ENCODE measurements around the gene TMEM17.
"Not testable (repeated sequence)": the region's sequence is repeated elsewhere in the genome, so short reads cannot be mapped to it uniquely, and the experiment has no call there.

TMEM17 gene, protein sequence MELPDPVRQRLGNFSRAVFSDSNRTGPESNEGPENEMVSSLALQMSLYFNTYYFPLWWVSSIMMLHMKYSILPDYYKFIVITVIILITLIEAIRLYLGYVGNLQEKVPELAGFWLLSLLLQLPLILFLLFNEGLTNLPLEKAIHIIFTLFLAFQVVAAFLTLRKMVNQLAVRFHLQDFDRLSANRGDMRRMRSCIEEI

DNA sequence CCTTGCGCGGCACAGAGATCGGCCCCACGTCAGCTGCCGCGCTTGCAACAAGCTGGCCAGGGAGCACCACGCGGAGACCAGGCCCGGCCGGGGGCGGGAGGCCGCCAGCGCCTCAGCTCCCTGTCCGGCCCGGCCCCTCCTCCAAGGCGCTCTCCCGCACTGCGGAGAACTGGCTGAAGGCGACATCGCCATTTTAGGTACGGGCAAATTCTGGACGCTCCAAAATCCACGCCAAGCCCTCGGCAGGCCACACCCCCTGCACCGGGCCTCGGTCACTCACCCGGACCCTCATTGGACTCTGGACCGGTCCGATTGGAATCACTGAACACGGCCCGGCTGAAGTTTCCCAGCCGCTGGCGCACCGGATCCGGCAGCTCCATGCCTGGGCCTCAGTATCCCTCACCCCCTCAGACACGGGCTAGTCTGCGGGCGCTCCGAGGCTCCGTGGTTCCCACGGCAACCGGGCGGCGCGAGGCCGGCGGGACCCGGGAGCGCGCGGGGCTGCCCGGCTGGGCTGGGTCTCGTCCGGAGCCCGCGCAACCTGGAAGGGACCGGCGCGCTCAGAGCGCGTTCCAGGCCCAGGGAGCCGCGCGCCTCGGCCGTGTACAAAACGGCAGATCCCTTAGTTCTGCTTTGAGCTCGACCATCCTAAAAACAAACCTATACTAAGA, at the start of gene TMEM17:
TMEM17 (minus strand) TSS at position 446 of the 671 bp plus-strand sequence; CDS start at position 380, 66 bp downstream.
- no peak for FAIRE-seq

GRCh38 chr2:62554440-62554839, 48.4 kb upstream of the TMEM17 start:
- no peak for FAIRE-seq

DNA sequence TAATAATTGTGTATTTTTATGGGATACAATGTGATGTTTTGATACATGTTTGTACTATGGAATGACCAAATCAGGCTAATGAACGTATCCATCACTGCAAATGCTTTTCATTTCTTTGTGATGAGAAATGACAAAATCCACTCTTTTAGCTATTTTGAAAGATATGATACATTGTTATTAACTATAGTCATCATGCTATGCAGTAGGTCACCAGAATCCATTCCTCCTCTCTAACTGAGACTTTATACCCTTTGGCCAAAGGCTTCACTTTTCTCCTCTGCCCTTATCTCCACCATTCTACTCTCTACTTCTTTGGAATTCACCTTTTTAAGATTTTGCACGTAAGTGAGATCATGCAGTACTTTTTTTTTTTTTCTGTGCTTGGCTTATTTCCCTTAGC, 44.5 kb upstream of the TMEM17 start:
- no peak for FAIRE-seq

- FAIRE-seq: no peak
These were observed 41.9 kb upstream of the TMEM17 start for GRCh38 chr2:62547854-62548253.

- FAIRE-seq: no peak
These were observed 39.3 kb upstream of the TMEM17 start for GRCh38 chr2:62545261-62545660.

- FAIRE-seq: no peak
These were observed 34.6 kb upstream of the TMEM17 start for GRCh38 chr2:62540408-62541168.

DNA sequence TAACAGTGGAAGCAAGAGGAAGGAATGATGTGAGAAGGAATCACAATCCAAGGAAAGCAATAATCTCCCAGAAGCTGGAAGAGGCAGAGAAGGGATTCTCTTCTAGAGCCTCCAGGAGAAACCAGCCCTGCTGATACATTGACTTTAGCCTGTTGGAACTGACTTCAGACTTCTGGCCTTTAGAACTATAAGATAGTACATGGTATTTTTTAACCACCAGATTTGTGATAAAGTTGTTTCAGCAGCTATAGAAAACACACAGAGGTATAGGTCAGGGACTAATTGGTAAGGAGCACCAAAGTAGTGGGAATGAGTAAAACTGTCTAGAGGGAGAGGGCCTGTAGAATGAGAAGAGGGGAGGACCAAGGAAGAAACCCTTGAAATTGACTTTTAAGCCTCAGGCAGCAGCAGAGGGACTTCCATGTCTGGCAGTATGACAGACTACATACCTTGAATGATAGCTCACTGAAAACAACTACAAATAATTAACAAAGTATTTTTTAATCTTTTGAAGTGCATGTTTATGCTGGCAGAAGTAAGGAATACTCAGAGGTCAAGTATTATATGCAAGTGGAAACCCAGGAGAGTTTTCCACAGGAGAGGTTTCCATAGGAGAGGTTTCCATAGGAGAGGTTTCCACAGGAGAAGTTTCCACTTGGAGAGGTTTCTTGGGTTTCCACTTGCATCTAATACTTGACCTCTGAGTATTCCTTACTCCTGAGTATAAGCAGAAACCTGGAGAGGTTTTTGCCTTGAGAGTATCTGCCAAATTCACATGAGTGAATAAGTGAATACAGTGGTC, 33.8 kb upstream of the TMEM17 start:
- no peak for FAIRE-seq

DNA sequence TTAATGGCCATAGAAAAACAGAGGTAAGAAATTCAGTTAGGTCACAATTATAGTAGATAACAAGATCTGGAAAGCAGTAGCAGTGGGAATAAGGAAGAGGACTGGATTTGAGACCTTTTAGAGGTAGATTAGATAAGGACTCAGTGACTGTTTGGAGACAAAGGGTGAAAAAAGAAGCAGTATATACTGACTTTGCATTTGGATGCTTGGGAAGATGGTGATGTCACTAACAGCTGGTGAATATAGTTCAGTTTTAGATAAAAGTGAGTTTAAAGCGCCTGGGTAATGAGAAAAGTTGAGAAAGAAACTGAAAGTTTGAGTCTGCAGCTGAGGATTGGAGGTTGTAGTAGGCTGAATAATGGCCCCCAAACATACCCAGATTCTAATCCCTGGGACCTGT, 32.8 kb upstream of the TMEM17 start:
- no peak for FAIRE-seq

DNA sequence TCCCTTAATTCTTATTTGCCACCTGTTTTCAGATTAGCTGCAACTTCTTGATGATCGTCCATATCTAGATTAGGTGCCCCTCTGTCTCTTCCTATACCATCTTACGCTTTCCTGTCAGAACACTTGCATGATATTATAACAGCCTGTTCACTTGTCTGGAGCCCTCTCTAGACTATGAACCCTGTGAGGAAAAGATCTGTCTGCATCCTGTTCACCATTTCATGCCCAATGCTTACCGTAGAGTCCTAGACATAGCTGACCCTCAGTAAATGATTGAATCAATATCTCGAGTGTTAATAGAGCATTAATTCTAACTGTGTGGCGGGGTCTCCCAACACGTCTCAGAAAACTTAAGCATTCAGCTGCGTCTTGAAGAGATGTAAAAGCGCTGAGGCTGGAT, 31.8 kb upstream of the TMEM17 start:
- no peak for FAIRE-seq

GRCh38 chr2:62536873-62537547, 31.0 kb upstream of the TMEM17 start:
- no peak for FAIRE-seq

GRCh38 chr2:62535521-62535920, 29.5 kb upstream of the TMEM17 start:
- not testable (repeated sequence) for FAIRE-seq

DNA sequence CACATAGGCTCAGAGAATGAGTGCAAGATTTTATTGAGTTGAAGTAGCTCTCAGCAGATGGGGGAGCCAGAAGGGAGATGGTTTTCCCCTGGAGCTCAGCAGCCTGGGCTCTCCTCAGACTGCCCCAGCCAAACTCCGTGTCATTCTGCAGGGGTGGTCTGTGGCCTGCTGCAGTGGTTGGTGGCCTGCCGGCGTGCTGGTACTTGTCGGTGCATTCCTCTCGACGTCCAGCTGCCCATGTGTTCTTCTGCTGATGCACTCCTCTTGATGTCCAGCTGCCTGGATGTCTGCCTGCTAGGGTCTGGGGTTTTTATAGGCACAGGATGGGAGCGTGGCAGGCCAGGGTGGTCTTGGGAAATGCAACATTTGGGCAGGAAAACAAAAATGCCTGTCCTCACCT, 25.6 kb upstream of the TMEM17 start:
- no peak for FAIRE-seq

GRCh38 chr2:62529758-62530157, 23.8 kb upstream of the TMEM17 start:
- FAIRE-seq: no peak

GRCh38 chr2:62527478-62528210, 21.6 kb upstream of the TMEM17 start:
- FAIRE-seq: no peak

DNA sequence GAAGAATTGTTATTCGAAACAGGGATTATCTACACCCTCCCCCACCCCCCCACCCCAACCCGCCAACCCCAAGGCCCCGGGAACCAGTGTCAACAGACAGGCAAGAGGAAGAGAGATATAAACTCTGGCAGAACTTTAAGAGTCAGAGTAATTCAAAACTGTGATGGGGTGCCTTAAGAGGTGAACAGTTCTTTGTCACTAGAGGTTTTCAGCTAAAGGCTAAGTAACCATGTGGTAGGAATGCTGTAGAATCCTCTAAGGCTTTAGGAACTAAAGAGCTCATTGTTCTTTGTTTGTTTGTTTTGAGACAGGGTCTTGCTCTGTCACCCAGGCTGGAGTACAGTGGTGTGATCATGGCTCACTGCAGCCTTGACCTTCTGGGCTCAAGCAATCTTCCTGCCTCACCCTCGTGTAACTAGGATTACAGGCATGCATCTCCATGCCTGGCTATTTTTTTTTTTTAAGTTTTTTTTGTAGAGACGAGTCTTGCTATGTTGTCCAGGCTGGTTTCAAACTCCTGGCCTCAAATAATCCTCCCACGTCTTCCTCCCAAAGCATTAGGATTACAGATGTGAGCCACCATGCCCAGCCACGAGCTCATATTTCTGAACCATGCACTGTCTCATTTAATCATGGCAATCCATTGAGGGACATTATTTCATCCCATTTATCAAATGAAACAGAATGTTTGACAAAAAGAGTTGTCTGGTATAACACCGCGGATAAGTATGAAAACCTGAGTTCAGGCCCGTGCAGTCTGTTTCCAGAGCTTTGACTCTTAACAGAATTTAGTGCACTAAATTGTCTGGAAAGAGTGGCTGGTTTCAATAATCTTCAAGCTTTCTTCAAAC, 20.8 kb upstream of the TMEM17 start:
- no peak for FAIRE-seq

DNA sequence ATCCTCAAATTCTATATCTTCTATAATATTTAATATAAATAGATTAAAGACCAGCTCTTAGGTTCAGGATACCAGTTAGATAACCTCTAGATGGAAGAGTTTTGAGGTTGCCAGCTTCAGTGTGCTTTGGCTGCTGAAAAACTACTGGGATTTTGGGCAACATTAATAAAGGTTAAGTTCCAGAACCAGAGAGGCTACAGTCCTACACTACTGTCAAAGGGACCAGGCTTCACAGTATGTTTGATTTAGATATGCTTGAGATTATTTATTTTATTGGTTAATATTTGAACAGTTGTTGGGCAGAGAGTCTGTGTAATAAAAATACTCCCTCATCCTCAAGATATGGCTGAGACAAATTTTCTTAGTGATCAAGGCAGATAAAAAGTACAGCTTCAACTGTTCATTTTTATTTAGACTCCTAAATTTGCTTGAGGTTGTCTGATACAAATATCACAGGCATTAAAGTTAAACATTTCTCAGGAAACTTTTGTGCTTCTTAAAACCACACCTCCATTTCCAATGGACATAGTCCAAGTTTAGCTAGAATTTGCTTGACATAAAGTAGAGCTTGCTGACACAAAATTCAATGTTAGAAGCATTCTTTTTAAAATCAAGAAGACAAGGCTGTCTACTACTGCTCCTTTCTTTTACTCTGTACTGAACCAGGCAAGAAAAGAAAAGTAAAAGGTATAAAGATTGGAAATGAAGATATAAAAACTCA, 19.7 kb upstream of the TMEM17 start:
- FAIRE-seq: no peak

DNA sequence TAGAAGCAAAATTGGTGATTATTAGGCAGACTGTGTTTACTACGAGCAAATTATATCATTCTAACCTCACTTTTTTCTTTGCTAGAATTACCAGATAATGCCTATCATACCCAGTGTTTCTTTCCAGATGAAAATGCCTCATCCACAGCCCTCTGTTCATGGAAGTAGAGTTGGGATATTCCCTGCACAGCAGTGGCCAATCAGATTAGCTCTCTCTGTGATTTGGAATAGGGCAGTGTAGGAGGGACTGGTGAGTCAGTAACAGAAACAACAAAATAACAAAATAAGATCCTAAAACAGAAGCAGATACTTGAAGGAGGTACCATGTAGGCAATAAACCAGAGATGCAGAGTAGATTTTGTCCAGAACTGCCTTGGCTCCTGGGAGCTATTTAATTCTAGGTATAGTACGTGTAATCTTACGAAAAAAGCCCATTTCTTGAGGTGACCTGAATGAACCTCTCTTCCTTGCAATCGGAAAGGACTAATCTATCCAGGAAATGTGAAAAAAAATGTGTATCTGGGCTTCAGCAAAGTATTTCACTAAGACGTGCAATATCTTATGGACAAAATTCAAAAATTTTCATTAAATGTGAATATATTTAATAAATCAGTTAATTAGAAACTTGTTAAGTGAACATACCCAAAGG, 18.4 kb upstream of the TMEM17 start:
- no peak for FAIRE-seq

DNA sequence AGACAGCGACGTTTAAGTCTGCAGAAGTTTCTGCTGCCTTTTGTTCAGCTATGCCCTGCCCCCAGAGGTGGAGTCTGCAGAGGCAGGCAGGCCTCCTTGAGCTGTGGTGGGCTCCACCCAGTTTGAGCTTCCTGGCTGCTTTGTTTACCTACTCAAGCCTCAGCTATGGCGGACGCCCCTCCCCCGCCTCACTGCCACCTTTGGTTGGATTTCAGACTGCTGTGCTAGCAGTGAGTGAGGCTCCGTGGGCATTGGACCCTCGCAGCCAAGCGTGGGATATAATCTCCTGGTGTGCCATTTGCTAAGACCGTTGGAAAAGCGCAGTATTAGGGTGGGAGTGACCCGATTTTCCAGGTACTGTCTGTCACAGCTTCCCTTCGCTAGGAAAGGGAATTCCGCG, 15.1 kb upstream of the TMEM17 start:
- FAIRE-seq: not testable (repeated sequence)

GRCh38 chr2:62512384-62512783, 6.4 kb upstream of the TMEM17 start:
- no peak for FAIRE-seq

DNA sequence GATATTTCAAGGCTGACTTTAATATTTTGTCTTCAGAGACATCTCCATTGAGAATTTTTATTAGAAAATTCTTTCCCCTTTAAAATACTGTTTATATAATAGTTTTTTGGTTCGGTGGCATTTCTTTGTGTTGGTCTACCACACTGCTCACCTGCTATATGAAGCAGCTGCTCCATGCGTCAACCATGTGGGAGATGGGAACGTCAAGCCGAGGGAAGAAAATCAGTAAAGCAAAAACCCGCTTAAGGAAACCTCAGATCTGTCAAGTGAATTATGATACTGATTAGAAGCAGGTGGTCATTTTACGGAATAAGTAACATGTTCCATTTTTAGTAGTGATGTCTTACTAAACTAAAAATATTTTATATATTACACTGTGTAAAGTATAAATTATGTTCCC, 5.6 kb upstream of the TMEM17 start:
- no peak for FAIRE-seq
